KMS-11 (cell line): Measurements from ENCODE around the gene SPEF2.
A peak's percentile ranks its signal among the peaks of the same experiment; 100 is the strongest.
"Not testable (repeated sequence)": the region's sequence is repeated elsewhere in the genome, so short reads cannot be mapped to it uniquely, and the experiment has no call there.

Experiments used
- H2AFZ ChIP-seq: fragments of 200-600 bp; sonication (generic); 2 replicates; pipeline ENCODE4 v1.6.1; 2016; ENCODE audit warnings: antibody characterized with exemption, mixed run types, low read depth
- H3K27ac ChIP-seq: fragments of 200-600 bp; sonication (generic); 2 replicates; pipeline ENCODE4 v1.6.1; 2016; ENCODE audit warnings: mild to moderate bottlenecking, mixed run types
- H3K27me3 ChIP-seq: fragments of 200-600 bp; sonication (generic); 2 replicates; pipeline ENCODE4 v1.6.1; 2017; ENCODE audit warnings: mild to moderate bottlenecking, low read depth, mixed run types, moderate library complexity; ENCODE audit not compliant: insufficient read depth
- H3K36me3 ChIP-seq: fragments of 200-600 bp; sonication (generic); 2 replicates; pipeline ENCODE4 v1.6.1; 2017; ENCODE audit warnings: mild to moderate bottlenecking, mixed run types; ENCODE audit not compliant: insufficient read depth
- H3K4me1 ChIP-seq: fragments of 200-600 bp; sonication (generic); 2 replicates; pipeline ENCODE4 v1.6.1; 2016; ENCODE audit warnings: mild to moderate bottlenecking, low read depth, mixed run types; ENCODE audit not compliant: poor library complexity, severe bottlenecking
- H3K4me2 ChIP-seq: fragments of 200-600 bp; sonication (generic); 2 replicates; pipeline ENCODE4 v1.7.0; 2016; ENCODE audit warnings: mild to moderate bottlenecking, mixed run types
- H3K4me3 ChIP-seq: fragments of 200-600 bp; sonication (generic); IDR thresholded peaks from 2 replicates; pipeline ENCODE4 v1.6.1; 2017; ENCODE audit warnings: low read depth, low read length, mixed read lengths; ENCODE audit not compliant: insufficient read depth
- H3K79me2 ChIP-seq: fragments of 200-600 bp; sonication (generic); 2 replicates; pipeline ENCODE4 v1.6.1; 2016; ENCODE audit warnings: low read depth, mixed run types; ENCODE audit not compliant: insufficient read depth
- H3K9ac ChIP-seq: fragments of 200-600 bp; sonication (generic); 2 replicates; pipeline ENCODE4 v1.6.1; 2016; ENCODE audit warnings: mild to moderate bottlenecking, mixed run types
- H4K20me1 ChIP-seq: fragments of 200-600 bp; sonication (generic); 2 replicates; pipeline ENCODE4 v1.6.1; 2016; ENCODE audit warnings: mild to moderate bottlenecking, mixed run types; ENCODE audit not compliant: insufficient read depth
- CTCF ChIP-seq: fragments of 200-600 bp; sonication (generic); conservative IDR thresholded peaks from 2 replicates; pipeline ENCODE4 v1.6.1; 2017; ENCODE audit warnings: low read depth, mild to moderate bottlenecking, antibody characterized with exemption, low read length, moderate library complexity, mixed read lengths

The SPEF2 gene

GRCh38 chr5:35855187-35855586 lies 237.5 kb downstream of the SPEF2 start:
- Histone ChIP-seq H3K27me3 (no peaks in the 10 kb centered on the region), H3K79me2 (no peaks in the 10 kb centered on the region), H3K27ac (no peak overlapping the region), H3K4me2 (no peak overlapping the region), H3K4me3 (no peak overlapping the region), H3K36me3 (no peaks in the 10 kb centered on the region), H3K4me1 (peaks cover 46% of the 10 kb centered on the region), H4K20me1 (no peaks in the 10 kb centered on the region), H2AFZ (no peak overlapping the region), H3K9ac (no peak overlapping the region)
- no peak for TF ChIP-seq CTCF

- not testable (repeated sequence) for H4K20me1 ChIP-seq, H3K36me3 ChIP-seq, H3K9ac ChIP-seq, H3K4me2 ChIP-seq, H3K4me3 ChIP-seq, H3K79me2 ChIP-seq, H3K27me3 ChIP-seq, H3K27ac ChIP-seq
- Histone ChIP-seq H2AFZ (0 out of 2 replicates have a peak overlapping the region, but pooled peaks have one; percentile 7), H3K4me1 (peaks cover 46% of the 10 kb centered on the region)
These were observed 238.6 kb downstream of the SPEF2 start for GRCh38 chr5:35856186-35856764.

- no peak within 1 kb of the TSS for H3K4me2 ChIP-seq
- no peak within 1 kb of the TSS for H3K9ac ChIP-seq
- peaks cover 44% of the 10 kb centered on the region for H3K4me1 ChIP-seq
- no peak within 1 kb of the TSS for H3K27ac ChIP-seq
- no peaks in the 10 kb centered on the region for H3K36me3 ChIP-seq
- H3K4me3 ChIP-seq: no peak within 1 kb of the TSS
- TF ChIP-seq CTCF: no peak
- H2AFZ ChIP-seq: peak within 1 kb of the TSS; percentile 7; the same call in 1 of the 2 replicates
- H3K79me2 ChIP-seq: no peaks in the 10 kb centered on the region
- no peaks in the 10 kb centered on the region for H4K20me1 ChIP-seq
- H3K27me3 ChIP-seq: no peaks in the 10 kb centered on the region
These were observed 239.2 kb downstream of the SPEF2 start, which contains the start of gene IL7R for GRCh38 chr5:35856765-35857351. Gene IL7R, plus strand, starts transcription at chr5:35856891. Its CDS starts 87 bp downstream, at chr5:35856978.

GRCh38 chr5:35857606-35858205 lies 240.0 kb downstream of the SPEF2 start:
- no peak for TF ChIP-seq CTCF
- Histone ChIP-seq H3K27ac (no peak overlapping the region), H3K4me3 (no peak overlapping the region), H3K4me1 (peaks cover 36% of the 10 kb centered on the region), H3K4me2 (no peak overlapping the region), H4K20me1 (no peaks in the 10 kb centered on the region), H3K27me3 (no peaks in the 10 kb centered on the region), H3K79me2 (no peaks in the 10 kb centered on the region), H3K9ac (no peak overlapping the region), H2AFZ (no peak overlapping the region), H3K36me3 (no peaks in the 10 kb centered on the region)
